SKM-1 (cell line): ENCODE results near the gene COASY.
"Not testable (repeated sequence)": the region's sequence is repeated elsewhere in the genome, so short reads cannot be mapped to it uniquely, and the experiment has no call there.

ENCODE experiments used
- DNase-seq: peaks from one replicate; lab custom pipeline; 2025; ENCODE audit not compliant: unreplicated experiment; lab: John Stamatoyannopoulos, UW

The COASY gene

DNA sequence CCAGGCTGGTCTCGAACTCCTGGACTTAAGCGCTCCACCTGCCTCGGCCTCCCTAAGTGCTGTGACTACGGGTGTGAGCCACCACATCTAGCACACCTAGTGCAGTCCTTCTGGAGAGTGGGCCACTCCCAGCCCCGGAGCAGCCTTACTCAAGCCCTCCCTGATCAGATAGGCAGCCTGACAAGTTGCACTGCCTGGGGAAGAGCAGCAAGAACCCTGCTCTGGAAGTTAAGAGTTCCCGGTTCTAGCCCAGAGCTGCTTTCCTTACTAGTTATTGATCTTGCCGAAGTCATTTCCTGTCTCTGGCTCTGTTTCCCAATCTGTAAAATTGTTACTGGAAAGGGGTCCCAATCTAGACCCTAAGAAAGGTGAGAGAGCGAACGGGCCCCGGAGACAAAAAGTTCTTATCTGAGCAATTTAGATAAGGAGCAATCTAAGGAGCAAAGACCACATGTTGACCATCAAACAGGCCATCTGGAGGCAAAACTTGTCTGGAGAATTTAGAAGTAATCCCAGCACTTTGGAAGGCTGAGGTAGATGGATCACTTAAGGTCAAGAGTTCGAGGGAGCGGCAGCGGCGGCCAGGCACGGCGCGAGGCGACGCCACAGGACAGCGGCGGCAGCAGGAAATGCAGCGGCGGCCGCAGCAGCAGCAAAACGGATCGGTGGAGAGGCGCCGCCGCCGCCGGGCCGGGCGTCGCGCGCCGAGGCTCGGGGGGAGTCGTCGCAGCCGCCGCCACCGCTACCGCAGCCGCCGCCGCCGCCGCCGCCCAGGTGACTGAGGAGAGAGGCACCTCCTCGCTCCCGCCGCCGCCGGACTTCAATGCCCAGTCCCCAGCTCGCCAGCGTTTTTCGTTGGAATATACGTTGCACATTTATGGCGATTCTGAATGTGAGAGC, 30.2 kb upstream of the COASY start:
- DNase-seq, result peak; percentile 36

DNA sequence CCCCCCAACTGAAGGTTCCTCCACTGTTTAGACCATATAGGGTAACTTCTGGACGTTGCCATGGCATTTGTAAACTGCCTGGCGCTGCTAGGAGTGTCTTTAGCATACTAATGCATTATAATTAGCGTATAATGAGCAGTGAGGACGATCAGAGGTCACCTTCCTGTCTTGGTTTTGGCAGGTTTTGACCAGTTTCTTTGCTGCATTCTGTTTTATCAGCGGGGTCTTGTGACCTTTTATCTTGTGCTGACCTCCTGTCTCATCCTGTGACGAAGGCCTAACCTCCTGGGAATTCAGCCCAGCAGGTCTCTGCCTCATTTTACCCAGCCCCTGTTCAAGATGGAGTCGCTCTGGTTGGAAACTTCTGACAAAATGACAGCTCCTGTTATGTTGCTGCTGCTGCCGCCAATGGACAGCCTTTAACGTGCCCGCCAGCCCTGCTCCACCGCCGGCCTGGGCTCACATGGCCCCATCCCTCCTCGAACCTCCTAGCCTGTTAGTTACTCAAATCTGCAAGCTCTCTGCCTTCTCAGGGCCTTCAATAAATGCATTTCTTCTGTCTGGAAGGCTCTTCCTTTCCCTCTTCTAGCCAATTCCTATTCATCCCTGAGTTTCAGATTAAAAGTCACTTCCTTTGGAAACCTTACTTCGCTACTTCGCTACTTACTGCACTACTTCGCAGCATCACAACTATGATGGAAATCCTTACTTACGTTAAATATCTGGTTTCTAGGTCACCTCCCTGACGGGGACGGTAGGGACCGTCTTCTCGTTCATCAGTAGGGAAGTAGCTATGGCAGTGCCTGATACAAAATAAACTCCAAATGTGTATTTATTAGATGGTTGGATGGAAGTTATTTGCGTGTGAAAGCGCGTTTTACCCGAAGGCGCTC, 26.5 kb upstream of the COASY start:
- peak; percentile 42 for DNase-seq

- DNase-seq, result peak; percentile 62
Measured at GRCh38 chr17:42536048-42536371, 25.9 kb upstream of the COASY start, which contains the start of gene NAGLU. TSS of gene NAGLU (plus strand) at chr17:42536241. CDS start at chr17:42536273, 32 bp downstream.

GRCh38 chr17:42536372-42537155, 25.4 kb upstream of the COASY start:
- peak; percentile 30 for DNase-seq

- DNase-seq, result no peak
Measured at GRCh38 chr17:42537156-42537805, 24.7 kb upstream of the COASY start.

GRCh38 chr17:42537826-42538451, 24.0 kb upstream of the COASY start:
- DNase-seq, result no peak

DNA sequence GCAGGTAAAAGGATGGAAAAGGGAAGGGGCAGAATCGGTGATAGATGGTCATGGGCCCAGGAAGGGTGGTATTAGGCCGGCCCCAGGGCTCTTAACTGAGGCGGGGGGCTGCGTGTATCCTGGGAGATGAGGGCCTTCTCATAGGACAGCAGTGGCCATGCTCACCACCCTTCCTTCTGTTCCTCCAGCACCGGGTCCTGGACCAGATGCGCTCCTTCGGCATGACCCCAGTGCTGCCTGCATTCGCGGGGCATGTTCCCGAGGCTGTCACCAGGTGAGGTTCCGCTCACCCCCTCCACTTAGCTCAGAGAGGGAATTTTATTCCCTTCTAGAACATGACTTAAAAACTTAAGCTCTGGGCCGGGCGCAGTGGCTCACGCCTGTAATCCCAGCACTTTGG, 23.5 kb upstream of the COASY start:
- DNase-seq, result no peak

DNA sequence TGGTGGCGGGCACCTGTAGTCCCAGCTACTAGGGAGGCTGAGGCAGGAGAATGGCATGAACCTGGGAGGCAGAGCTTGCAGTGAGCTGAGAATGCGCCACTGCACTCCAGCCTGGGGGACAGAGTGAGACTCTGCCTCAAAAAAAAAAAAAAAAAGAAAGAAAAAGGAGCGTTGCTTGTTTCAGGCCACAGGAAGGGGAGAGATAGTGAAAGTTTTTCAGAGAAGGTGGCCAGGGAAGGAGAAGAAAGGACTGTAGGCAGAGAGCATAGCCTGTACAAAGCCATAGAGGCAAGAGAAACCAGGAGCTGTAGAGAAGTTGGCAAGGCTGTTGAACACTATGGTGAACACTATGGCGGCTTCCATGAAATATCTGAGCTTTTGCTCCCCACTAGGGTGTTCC, 21.4 kb upstream of the COASY start:
- DNase-seq, result not testable (repeated sequence)

- no peak for DNase-seq
Measured at GRCh38 chr17:42541041-42541833, 20.7 kb upstream of the COASY start.

DNA sequence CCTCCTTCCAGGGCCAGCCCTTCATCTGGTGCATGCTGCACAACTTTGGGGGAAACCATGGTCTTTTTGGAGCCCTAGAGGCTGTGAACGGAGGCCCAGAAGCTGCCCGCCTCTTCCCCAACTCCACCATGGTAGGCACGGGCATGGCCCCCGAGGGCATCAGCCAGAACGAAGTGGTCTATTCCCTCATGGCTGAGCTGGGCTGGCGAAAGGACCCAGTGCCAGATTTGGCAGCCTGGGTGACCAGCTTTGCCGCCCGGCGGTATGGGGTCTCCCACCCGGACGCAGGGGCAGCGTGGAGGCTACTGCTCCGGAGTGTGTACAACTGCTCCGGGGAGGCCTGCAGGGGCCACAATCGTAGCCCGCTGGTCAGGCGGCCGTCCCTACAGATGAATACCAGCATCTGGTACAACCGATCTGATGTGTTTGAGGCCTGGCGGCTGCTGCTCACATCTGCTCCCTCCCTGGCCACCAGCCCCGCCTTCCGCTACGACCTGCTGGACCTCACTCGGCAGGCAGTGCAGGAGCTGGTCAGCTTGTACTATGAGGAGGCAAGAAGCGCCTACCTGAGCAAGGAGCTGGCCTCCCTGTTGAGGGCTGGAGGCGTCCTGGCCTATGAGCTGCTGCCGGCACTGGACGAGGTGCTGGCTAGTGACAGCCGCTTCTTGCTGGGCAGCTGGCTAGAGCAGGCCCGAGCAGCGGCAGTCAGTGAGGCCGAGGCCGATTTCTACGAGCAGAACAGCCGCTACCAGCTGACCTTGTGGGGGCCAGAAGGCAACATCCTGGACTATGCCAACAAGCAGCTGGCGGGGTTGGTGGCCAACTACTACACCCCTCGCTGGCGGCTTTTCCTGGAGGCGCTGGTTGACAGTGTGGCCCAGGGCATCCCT, 18.5 kb upstream of the COASY start:
- DNase-seq, result no peak

DNA sequence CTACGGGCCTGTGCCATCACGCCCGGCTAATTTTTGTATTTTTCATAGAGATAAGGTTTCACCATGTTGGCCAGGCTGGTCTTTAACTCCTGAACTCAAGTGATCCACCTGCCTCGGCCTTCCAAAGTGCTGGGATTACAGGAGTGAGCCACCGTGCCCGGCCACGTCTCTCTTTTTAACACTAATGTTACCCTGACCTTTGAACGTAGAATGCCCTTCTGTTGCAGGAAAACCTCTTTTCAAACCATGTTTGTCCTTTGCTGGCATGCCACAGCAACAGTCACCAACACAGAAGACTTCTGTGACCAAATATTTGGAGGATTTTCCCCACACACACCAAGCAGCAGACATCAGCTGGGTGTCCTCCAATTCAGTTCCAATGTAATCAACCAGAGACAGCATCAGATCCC, 17.1 kb upstream of the COASY start:
- DNase-seq, result no peak

DNA sequence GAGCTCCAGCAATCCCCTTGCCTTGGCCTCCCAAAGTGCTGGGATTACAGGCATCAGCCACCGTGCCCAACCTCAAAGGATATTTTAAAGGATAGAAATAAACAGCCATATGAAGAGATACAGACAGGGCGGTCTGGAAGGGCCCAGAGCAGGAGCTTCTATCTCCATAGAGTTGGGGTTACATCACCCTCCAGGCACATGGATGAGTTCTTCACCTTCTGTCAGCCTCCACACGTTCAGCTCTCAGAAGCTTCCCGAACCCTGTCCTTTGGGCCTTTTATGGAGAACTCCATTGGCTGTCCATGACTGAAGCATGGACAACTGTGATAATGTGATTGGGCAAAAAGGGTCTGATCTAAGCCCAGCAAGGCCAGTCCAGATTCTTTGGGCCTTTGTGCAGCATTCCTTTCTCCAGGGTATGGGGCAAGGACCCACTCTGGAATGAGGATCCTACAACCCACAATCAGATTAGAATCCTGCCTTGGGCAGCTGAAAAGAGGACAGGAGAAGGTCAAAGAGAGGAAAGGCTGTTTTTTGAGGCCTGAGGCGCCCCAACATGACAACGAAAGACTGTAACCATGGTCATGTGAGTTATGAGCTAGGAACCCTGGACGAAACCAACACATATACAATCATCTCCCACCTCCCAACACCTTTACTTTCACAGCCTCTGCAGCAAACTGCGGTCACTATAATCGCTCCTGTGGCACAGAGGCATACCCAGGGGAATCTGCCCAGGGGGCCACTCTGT, 16.0 kb upstream of the COASY start:
- not testable (repeated sequence) for DNase-seq

DNA sequence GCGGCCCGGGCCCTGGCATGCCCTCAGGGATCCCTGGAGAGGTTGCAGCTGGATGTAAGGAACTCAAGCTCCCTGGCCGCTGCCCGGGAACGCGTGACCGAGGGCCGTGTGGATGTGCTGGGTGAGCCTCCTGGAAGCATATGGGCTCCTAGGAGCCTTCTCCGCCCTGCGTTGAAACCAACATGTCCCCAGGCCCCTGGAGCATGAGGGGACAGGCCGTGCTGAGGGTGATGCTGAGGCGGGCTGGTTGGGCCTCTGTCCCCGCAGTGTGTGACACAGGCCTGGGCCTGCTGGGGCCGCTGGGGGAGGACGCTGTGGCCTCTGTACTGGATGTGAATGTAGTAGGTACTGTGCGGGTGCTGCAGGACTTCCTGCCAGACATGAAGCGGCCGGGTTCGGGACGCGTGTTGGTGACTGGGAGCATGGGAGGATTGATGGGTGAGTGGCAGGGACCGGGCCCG, 14.9 kb upstream of the COASY start:
- no peak for DNase-seq

DNA sequence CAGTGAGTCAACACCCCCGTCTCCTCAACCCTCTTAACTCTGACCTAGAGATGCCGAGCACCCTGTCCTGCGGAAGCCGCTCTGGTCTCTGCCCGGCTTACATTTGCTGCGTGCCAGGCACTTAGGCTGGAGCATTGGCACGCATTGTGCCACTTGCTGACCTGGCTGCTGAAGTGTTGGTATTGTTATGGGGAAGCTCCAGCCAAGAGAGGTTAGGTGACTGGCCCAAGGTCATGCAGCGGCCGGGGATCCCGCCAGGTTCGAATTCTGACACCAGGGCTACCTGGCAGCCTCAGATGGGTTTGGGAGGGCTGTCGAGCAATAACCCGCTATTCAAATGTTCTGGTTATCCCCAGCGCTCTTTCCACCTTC, 14.3 kb upstream of the COASY start:
- DNase-seq, result no peak

- no peak for DNase-seq
Measured at GRCh38 chr17:42548070-42548837, 13.7 kb upstream of the COASY start.

- DNase-seq, result no peak
Measured at GRCh38 chr17:42548993-42549755, 12.8 kb upstream of the COASY start.
